ES-I3 (cell line): ENCODE data around the gene CTTN.

Source experiments
- H3K36me3 ChIP-seq: 2 replicates; pipeline ENCODE4 v1.6.1; 2013; ENCODE audit warnings: mild to moderate bottlenecking, low read length, control low read depth, moderate library complexity; ENCODE audit not compliant: insufficient read depth
- H3K4me1 ChIP-seq: 2 replicates; pipeline ENCODE4 v1.6.1; 2013; ENCODE audit warnings: mild to moderate bottlenecking, control low read depth, low read length; ENCODE audit not compliant: insufficient read depth
- H3K9ac ChIP-seq: 2 replicates; pipeline ENCODE4 v1.6.1; 2013; ENCODE audit warnings: low read depth, mild to moderate bottlenecking, low read length, moderate library complexity
- H3K9me3 ChIP-seq: 2 replicates; pipeline ENCODE4 v1.6.1; 2013; ENCODE audit warnings: mild to moderate bottlenecking, low read length, moderate library complexity; ENCODE audit not compliant: control insufficient read depth, insufficient read depth

The CTTN gene

DNA sequence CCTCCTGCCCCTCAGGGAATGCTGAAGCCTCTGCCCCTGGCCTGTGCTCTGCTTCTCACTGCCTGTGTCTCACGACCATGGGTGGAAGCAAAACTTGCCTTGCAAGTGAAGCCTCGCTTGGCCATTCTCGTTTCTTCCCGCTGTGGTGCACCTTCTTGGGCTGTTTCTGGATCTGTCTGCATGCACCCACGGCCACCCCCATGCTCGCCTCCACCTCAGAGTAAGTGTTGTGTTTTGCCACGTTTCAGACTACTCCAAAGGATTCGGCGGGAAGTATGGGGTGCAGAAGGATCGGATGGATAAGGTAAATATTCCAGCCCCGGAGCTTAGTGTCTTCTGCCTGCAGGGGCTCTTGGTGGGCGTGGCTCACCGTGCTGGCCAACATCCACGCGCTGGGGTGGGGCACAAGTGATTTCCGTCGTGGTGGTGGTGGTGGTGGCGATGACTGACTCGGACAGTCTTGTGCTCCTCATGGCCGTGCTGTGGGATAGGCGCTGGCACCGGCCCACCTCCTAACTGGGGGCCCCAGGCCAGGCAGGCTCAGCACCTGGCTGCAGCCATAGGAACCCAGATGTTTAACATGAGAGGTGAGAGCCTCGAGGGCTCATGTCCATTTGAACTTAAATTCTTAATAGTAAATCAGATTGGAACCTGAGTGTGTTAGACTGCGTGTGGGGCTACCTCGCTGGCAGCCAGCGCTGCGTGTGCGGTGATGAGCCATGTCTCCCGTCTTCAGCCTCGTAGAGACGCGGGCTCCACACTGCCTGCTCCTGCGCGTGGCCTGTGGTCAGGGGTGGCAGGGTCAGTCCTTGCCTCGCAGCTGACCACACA is 24.6 kb downstream of the CTTN start:
- Histone ChIP-seq H3K36me3 (peaks cover 56% of the 10 kb centered on the region), H3K9ac (no peak overlapping the region), H3K9me3 (no peaks in the 10 kb centered on the region), H3K4me1 (peaks cover 3% of the 10 kb centered on the region; the same call in 1 of the 2 replicates)

DNA sequence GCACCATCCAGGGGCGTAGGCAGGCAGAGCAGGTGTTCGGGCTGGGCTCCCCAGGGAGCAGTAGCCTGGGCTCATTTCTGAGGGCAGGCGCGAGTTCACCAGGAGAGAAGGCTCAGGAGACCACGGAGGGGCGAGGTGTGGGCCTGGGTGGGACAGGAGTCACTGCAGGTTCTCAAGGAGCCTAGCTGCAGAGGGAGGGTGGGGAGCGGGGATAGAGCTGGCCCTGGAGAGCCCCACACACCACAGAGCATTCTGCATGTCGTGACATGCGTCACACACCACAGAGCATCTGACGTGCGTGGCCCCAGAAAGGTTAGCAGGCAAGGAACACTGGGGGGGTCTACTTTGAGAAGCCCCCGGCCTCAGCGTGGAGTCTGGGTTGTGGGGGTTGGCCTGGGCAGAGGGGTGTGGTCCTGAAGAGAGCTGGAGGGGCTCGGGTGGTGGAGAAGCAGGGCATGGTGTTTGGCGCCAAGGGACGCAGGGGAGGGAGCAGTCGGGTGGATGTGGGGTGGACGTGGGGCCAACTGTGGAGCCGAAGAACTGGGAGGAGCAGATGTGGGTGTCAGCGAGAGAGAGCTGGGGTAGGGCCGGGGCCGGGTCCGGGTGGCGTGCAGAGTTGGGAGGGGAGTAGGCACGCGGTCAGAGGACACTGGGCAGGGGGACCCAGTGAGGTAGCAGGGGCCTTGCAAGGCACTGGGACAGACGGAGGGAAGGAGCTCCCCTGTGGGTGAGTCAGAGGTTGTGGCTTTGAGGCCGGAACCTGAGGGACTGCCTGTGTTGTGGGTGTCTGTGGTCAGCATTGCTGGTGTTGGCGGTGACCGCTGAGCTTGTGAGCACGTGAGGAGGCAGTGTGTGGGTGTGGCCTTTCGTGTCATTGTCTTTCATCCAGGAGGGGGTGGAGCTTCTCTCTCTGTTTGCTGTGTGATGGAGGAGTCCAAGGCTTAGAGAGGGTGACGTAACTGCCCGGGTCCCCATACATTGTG is 25.5 kb downstream of the CTTN start:
- Histone ChIP-seq H3K36me3 (peaks cover 49% of the 10 kb centered on the region), H3K4me1 (peaks cover 3% of the 10 kb centered on the region; the same call in 1 of the 2 replicates), H3K9me3 (no peaks in the 10 kb centered on the region), H3K9ac (no peak overlapping the region)

DNA sequence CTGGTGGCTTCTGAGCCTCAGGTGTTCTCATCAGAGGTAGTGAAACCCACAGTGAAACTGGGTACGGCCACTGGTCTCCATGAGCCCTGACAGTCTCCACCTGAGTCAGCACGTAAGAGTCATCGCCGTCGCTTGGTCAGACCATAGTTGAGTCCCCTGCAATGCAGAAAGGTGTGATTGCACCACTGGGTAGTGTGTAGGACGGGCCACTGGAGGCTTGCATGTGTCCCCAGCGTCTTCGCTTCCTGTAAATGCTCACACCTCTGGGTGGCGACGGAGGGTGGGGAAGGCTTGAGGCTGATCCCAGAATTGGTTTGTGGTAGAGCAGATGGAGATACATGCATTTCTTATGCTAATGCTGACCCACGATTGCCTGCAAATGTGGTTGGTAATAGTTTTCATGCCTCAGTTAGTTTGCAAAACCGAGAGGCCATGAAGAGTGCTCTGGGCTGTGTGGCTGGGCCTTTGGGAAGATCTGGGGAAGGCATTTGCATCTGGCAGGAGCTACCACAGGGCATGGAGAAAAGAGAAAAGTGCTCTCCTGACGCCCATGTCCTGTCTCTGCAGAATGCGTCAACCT is 26.5 kb downstream of the CTTN start:
- H3K9ac ChIP-seq = no peak overlapping the region
- H3K9me3 ChIP-seq = no peaks in the 10 kb centered on the region
- H3K4me1 ChIP-seq = peaks cover 3% of the 10 kb centered on the region; the same call in 1 of the 2 replicates
- H3K36me3 ChIP-seq = peaks cover 47% of the 10 kb centered on the region

DNA sequence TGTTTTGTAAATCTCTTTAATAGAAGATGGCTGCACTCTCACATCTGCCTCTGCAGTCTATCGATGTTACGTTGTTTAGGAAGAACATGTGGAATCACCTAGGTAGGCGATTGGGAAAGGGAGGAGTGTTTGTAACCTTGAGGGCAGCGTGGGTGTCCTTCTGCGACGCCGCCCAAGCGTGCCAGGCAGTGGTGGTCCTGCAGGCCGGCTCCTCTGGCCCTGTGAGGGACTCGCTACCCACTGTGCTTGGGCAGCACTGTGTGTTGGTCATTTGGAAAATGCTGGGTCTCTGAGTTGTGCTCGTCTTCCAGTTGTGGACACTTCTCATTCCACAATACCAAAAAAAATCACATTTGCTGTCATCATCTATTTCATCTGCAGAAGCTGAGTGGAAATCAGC is 29.1 kb downstream of the CTTN start:
- peaks cover 3% of the 10 kb centered on the region; the same call in 1 of the 2 replicates for H3K4me1 ChIP-seq
- peaks cover 40% of the 10 kb centered on the region for H3K36me3 ChIP-seq
- H3K9ac ChIP-seq = no peak overlapping the region
- H3K9me3 ChIP-seq = no peaks in the 10 kb centered on the region

DNA sequence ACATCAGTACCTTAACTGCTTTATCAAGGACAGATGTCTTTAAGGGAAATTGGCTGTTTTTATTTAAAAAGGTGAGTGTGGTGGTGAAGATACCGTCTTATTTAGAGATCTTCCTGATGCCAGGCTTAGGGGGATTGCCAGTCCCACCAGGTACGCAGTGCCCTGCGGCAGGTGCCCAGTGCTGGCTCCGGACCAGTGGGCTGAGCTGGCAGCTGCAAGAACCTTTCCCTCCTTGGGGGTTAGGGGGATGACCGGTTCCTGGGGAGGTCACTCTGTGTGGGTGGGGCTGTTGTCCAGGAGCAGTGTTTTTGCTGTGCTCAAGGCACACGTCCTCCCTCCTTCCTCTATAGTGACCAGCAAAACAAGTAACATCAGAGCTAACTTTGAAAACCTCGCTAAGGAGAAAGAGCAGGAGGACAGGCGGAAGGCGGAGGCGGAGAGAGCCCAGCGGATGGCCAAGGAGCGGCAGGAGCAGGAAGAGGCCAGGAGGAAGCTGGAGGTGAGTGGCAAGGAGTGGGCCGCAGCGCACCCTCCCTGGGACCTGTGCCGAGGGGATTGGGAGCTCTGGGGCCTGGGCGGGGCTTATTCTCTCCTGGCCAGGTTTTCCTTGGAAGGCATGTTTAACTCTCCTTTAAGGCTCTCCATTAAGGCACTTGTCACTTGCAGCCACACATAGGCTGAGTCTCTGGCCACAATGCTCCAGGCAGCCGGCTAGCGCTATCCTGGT is 30.5 kb downstream of the CTTN start:
- H3K4me1 ChIP-seq = no peaks in the 10 kb centered on the region; the same call in 1 of the 2 replicates
- H3K36me3 ChIP-seq = peaks cover 37% of the 10 kb centered on the region
- no peaks in the 10 kb centered on the region for H3K9me3 ChIP-seq
- no peak overlapping the region for H3K9ac ChIP-seq

DNA sequence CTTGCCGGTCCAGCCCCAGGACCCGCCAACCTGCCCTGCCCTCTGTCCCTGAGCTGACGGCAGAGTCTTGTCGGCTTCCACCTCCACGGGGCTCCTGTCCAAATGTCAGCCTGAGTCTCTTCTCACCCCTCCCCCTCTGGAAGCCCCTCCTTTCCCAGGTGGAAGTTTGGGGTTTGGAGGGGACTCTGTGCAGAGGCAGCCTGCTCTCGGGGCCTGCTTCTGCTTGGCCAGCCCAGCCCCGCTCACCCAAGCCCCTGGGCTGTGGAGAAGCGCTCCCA is 31.0 kb downstream of the CTTN start:
- Histone ChIP-seq H3K36me3 (peaks cover 37% of the 10 kb centered on the region), H3K9ac (no peak overlapping the region), H3K9me3 (no peaks in the 10 kb centered on the region), H3K4me1 (no peaks in the 10 kb centered on the region)

DNA sequence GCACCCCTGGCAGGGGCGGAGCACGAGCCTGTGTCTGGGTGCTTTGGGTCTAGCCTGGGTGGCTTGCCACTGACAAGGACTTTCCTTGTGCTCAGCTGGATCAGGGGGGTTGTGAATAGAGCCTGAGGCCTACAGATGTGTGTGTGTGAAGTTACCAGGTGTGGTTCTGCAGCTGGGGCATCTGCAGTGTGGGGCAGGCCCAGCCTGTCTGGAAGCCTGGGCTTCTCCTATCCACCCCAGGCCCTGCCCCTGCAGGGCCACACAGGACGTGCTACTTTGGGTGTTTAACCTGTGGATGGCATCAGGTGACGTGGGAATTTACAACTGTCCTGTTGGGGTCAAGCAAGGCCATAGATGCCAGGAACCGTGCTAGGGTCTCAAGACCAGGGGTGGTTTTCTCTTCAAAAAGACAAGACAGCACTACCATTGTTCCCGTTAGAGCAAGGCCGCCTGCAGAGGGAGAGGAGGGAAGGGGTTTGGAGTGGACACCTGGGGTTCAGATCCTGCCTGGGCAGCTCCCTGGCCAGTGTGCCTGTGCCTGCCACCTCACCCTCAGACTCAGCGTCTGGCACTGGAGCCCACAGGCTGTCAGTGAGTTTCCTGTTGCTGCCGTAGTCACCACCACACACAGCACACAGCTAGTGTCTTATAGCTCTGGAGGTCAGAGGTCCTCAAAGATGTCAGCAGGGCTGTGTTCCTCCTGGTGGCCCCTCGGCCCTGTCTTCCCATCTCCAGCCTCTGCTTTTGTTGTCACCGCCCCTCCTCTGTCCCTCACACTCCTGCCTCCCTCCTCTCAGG is 31.6 kb downstream of the CTTN start:
- no peaks in the 10 kb centered on the region for H3K4me1 ChIP-seq

DNA sequence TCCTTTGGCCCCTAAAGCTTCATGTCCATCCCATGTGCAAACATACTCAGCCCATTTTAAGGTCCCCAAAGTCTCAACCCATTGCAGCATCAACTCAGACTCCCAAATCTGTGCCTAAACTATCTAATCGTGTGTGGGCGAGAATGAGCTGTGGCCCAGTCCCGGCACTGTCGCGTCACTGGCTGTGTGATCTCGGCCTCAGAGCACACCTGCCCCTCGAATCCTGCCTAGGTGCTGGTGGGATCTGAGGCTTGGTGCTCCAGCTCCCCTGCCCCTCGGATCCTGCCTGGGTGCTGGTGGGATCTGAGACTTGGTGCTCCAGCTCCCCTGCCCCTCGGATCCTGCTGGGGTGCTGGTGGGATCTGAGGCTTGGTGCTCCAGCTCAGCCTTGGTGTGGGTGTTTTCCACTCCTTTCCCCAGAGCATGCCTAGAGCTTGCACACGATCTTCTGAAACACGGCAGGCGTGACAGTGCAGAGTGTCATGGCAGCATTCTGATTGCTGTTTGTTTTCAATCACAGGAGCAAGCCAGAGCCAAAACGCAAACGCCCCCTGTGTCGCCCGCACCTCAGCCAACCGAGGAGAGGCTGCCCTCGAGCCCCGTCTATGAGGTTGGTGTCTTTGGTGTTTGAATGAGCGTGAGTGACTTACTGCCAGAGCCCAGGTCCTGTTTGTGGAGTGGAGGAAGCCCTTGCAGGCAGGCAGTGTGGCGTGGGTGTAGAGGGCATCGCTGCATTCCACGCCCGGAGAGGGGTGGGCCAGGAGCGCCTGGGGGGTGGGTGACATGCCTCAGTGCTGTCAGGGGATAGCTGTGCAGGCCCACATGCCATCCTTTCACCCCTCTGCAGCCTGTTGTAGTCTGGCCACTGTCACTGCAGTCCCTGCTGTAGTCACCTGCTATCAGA is 32.6 kb downstream of the CTTN start:
- no peaks in the 10 kb centered on the region for H3K9me3 ChIP-seq
- peaks cover 40% of the 10 kb centered on the region for H3K36me3 ChIP-seq
- H3K9ac ChIP-seq = no peak overlapping the region
- no peaks in the 10 kb centered on the region for H3K4me1 ChIP-seq

More for the DNA sequence above, 31.6 kb downstream of the CTTN start:
- no peaks in the 10 kb centered on the region for H3K9me3 ChIP-seq
- H3K9ac ChIP-seq = no peak overlapping the region
- H3K36me3 ChIP-seq = peaks cover 37% of the 10 kb centered on the region

DNA sequence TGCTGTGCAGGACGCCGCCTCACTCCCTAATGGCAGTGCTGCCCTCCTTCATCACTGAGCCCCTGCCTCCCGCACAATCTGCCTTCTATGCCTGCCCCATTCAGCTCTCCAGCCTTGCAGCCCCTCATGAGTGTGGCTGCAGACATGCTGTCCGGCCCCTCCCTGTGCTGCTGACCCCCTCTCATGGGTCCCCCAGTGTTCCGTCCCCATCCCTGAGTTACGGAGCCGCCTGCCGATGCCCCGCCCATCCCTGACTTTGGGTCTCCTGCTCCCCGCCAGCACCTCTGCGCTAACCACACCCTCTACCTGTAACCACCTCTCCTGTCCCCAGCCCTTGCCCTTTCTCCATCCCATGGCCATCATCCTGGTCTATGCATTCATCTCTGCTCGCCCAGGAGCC is 33.3 kb downstream of the CTTN start:
- H3K4me1 ChIP-seq = no peaks in the 10 kb centered on the region
- H3K9me3 ChIP-seq = no peaks in the 10 kb centered on the region
- H3K9ac ChIP-seq = no peak overlapping the region
- H3K36me3 ChIP-seq = peaks cover 40% of the 10 kb centered on the region

DNA sequence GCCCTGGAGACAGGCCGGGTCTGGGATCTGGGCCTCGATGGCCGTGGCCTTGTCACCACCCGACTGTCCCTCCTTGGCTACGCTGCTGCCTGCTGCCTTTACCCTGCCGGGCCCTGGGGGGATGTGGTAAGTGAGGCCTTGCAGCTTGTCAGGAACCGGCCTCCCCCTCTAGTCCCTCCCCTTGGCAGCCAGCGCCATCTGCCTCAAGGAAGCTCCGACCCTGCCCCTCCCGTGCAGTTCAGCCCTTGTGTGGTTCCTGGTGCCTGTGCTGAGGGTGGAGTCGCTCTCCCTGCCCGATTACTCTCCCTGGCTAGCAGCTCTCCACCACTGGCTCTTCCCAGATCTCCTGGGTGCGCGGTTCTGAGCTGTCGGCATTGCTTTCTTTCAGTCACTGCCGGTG is 33.7 kb downstream of the CTTN start:
- Histone ChIP-seq H3K4me1 (no peaks in the 10 kb centered on the region), H3K9ac (no peak overlapping the region), H3K36me3 (peaks cover 40% of the 10 kb centered on the region), H3K9me3 (no peaks in the 10 kb centered on the region)

DNA sequence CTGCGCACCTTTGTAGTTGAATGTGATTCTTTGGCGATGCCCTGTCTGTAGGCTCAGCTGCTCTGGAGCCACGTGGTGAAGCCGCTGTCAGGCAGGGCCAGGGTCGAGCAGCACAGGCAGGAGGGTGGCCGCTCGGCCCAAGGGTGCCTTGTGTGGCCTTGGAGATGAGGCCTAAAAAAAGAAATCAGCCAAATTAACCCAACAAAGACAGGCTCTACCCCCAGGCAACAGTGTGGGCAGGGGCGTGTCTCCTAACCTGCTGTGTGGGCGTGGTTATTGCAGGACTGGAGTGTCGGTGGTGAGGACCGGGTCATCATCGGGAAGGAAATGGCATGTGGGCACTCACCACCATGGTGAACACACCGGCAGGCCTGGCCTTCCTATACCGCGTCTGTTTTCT is 34.3 kb downstream of the CTTN start:
- H3K36me3 ChIP-seq = peaks cover 34% of the 10 kb centered on the region
- H3K4me1 ChIP-seq = no peaks in the 10 kb centered on the region
- no peak overlapping the region for H3K9ac ChIP-seq
- H3K9me3 ChIP-seq = no peaks in the 10 kb centered on the region

DNA sequence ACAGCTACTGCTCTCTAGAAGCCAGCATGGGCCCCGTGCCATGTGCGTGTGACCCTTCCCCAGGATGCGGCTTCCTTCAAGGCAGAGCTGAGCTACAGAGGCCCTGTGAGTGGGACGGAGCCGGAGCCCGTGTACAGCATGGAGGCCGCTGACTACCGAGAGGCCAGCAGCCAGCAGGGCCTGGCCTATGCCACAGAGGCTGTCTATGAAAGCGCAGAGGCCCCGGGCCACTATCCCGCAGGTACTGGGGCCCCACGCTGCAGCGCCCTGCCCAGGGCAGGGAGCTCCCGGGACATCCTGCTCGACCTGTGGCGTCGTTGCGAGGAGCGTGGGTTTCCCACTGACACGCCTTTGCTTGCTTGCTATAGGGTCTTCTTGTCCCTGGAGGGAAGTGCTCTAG is 34.7 kb downstream of the CTTN start:
- Histone ChIP-seq H3K4me1 (no peaks in the 10 kb centered on the region), H3K36me3 (peaks cover 33% of the 10 kb centered on the region), H3K9ac (no peak overlapping the region), H3K9me3 (no peaks in the 10 kb centered on the region)

DNA sequence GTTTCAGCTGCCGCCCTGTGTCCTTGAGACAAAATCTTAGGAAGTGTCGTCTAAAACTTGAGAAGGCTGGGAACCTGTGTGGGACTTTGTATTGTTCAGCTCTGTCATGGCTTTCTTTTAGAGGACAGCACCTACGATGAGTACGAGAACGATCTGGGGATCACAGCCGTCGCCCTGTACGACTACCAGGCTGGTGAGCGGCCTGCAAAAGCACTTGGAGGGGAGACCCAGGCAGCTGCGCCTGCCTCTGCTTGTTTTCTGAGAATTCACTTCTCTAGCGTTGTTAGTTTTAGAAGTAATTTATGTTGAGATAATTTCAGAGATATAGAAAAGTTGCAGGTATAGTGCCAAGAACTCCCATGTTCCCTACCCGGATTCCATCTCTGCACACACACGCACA is 35.2 kb downstream of the CTTN start:
- peaks cover 35% of the 10 kb centered on the region for H3K36me3 ChIP-seq
- no peak overlapping the region for H3K9ac ChIP-seq
- no peaks in the 10 kb centered on the region for H3K9me3 ChIP-seq
- H3K4me1 ChIP-seq = no peaks in the 10 kb centered on the region
